UCSD-AML1 (cell line): ENCODE measurements around the gene ADSS1.
A peak's percentile ranks its signal among the peaks of the same experiment; 100 is the strongest.

Source experiments
- DNase-seq: peaks from one replicate; lab custom pipeline; 2025; ENCODE audit not compliant: unreplicated experiment; lab: John Stamatoyannopoulos, UW

ADSS1 gene

DNA sequence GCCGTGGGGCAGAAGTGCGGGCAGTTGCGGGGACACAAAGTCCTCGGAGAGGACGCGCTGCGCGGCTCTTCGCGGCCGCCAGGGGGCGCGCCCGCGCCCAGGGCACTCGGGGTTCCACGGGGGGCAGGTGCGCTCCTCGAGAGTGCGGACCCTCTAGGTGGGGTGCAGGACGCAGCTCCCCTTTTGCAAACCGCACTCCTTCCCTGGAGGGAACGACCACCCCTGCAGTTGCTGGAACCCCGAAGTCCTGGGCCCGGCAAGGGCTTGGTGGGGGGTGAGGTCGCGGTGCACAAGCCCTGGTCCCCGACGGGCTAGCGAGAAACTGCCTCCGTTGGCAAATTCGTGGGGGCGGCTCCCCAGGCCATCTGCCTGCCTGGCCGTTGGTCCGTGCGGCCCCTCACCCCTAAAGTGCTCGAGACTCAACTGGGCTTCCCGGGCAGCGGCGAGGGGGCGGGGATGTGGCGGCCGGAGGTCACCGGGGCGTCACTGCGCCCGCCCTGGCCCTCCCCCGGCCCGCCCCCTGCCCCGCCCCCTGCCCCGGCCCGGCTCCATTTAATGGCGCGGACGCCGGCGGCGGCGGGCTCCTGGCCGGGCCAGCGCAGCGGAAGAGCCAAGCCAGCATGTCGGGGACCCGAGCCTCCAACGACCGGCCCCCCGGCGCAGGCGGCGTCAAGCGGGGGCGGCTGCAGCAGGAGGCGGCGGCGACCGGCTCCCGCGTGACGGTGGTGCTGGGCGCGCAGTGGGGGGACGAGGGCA lies at the start of gene ADSS1:
Gene ADSS1, plus strand, starts transcription at position 579 of the 756 bp plus-strand sequence. Its CDS starts 42 bp downstream, at position 621.
- DNase-seq, result peak; percentile 77

DNA sequence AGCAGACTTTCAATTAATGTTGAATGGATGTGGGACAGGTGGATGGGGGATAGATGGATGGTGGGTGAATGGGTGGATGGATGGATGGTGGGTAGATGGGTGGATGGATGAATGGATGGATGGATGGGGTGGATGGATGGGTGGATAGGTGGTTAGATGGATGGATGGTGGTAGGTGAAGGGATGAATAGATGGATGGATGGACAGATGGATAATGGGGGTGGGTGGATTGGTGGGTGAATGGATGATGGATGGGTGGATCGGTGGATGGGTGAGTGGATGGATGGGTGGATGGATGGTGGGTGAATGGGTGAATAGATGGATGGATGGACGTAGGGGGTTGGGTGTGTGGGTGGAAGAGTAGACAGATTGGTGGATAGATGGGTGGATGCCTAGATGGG lies 48.6 kb upstream of the ADSS1 start:
- DNase-seq, result no peak

DNA sequence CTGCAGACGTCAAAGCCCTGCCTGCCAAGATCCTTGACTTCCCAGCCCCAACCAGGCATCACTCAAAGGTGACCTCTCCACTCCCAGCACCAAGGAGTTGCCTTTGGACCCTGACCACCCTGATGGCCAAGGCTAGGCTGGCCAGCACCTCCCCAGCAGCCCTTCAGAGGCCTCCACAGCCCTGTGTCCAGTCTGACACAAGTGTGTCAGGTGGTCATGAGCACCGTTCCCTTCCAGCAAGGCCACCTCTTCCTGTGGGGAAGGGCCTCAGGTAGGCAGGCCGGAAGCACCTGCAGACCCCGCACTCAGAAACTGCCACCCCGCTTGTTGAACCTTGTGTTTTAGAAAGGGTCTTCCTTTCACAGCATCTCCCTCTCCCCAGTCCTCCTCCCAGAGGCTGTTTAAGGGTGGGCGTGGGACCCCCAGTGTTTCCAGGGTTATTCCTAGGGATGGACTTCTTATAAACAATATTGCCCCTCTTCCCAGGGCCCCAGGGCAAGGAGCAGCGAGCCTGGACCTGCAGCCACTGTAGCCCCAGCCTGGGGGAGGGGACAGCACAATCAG lies 47.8 kb upstream of the ADSS1 start:
- no peak for DNase-seq

DNA sequence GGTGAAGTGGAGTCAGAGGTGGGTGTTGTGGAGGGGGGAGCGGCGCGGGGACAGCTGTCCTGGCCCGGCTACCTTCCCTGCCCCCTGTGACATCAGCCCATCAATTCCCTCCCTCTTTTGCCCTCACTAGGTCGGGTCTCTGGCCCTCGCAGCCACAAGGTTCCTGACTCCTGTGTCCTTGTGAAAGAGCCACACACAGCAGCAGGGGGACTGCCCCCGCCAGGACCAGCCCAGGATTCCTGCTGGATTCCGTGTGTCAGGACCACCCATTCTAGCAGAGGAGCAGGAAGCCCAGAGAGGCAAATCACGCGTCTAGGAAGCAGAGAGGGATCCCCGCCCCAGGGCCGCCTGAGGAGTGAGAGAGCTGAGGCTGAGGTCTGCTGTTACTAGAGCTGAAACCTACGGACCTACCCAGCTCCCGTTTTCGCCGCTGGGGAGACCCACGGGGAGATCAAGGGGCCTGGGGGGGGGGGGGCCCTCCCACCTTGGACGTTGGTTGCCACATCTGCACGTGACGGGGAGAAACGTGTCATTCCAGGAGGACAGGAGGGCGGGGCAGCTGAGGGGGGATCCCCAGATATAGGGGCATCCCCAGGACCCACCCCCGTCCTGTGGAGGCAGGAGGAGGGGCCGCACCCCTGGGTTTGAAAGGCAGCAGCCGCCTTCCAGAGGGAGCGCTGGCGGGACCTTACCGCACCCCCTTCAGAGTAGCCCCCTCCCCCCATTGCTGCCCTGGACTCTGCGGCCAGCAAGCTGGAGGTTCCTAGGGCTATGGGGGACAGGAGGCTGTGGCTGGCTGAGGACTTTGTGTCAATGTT lies 47.1 kb upstream of the ADSS1 start:
- DNase-seq, result no peak

GRCh38 chr14:104677512-104678332 lies 46.3 kb upstream of the ADSS1 start:
- DNase-seq, result peak; percentile 95

- peak; percentile 73 for DNase-seq
These were observed 45.7 kb upstream of the ADSS1 start for GRCh38 chr14:104678346-104678745.

DNA sequence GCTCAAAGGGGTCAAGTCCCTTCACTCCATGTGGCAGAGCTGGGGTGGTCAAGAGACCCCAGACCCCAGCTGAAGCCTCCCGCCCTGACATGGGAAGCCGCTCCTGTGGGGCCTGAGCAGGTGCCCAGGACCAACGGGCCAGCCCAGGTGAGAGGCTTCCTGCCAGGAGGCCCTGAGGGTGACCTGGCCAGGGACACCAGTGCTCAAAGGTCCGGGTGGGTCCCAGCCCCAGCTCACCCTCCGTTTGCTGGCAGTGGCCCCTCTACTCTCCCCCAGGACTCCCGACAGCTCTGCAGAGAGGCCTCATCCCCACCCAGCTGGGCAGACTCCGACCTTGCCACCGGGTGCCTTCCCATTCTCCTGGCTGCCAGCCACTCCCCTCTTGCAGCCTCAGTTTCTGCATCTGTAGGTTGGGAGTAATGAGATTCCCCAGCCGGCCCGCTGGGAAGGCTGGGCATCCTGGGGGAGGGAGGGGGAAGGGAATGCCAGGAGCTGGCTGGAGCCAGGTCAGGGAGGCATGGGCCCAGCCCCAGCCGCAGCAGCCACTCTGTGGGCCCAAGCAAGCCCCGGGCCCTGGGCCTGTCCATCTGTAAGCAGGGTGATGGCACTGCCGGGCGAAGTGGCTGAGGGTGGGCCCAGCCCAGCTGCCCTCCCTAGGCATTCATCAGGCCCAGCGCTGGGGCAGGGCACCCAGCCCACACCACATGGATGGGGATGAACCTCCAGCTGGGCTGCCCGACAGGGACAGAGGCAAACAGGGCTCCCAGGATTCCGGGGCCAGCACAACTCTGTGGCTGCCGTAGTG lies 44.9 kb upstream of the ADSS1 start:
- DNase-seq, result no peak

GRCh38 chr14:104680056-104680805 lies 43.8 kb upstream of the ADSS1 start:
- DNase-seq, result peak; percentile 57

DNA sequence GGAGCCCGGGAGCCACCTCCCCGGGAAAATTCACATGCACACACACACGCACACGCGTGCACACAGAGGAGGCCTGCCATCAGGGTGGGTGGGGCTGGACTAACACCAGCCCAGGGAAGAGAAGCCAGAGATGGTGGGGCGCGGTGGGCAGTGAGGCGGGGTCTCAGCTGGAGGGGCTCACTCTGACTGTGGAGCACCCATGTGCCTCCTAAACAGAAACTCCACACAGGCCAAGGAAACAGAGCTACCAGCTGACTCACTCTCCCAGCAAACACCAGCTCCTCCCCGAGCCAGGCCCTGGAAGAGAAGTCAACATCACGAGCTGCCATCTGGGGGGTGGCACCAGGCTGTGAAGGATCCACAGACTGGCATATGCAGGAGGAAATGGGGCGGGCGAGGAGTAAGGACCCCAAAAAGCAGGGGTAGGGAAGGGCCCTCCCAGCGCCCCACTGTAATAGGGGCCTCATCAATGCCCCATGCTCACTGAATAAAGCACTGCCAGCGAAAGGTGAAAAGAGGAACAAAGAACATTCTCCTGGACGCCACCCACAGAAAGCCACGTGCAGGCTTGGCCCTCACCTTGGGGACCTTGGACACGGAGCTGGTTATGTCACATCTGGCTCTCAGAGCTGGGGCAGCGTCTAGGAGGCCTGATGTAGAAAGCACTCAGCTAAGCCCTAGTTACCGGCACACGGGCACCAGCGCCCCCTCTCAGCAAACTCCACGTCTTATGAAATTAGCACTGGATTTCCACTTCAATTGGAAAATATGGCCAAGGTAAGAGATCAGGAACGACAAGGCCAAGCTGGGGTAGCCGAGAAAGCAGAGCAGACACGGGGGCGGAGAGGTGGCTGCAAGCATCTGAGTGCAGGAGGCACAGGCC lies 43.0 kb upstream of the ADSS1 start:
- peak; percentile 76 for DNase-seq

DNA sequence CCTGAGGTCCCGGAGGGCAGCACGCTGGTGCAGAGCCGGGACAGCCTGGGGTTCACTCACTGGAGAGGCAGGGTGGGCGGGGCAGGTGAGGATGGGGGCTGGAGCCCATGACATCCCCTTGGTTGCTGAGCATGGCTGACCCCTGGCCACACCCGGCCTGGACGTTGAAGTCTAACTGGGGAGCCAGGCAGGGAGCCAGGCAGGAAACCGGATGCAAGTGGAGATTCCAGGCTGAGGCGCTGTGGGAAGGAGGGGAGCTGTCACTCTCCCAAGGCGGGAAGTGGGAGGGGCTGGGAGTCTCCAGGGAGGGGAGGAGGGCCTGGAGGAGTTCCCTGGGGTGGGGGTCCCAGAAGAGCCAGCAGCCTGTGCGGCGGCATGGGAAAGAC lies 42.3 kb upstream of the ADSS1 start:
- peak; percentile 77 for DNase-seq

GRCh38 chr14:104682107-104682593 lies 41.9 kb upstream of the ADSS1 start:
- no peak for DNase-seq

DNA sequence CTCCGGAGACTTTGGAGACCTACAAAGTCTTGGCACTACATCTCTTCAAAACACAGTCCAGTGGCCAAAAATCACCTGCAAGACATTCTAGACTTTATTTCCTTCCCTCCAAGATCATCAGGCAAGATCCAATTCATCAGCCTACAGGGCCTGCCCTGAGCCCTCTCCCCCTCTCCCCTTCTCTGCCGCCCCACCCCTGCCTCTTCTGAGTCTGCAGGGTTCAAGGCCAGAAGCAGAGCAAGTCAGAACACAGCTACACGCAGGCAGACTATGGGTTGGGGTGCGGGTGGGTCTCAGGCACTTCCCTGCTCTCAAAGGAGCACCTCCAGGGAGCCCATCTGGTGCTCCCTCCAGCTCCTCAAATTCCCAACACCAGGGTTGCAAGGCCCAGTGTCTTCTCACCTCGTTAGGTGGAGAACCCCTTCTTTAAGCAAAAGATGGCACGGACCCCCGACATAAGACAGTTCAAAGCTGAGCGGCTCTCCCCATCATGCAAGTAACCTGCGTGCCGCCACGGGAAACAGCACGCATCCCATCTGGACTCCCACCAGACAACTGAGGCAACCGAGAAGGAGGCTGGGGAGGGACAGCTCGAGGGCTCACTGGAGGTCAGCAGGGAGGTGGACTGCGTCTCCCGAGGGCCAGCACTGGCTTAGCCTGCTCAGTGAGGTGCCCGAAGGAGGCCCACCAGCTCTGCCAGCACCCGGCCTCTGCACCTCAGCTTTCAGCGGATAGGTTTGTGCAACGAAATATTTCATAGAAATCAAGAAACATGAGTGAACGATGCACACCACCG lies 40.2 kb upstream of the ADSS1 start:
- DNase-seq, result no peak

- DNase-seq, result no peak
These were observed 39.6 kb upstream of the ADSS1 start for GRCh38 chr14:104684449-104684821.

DNA sequence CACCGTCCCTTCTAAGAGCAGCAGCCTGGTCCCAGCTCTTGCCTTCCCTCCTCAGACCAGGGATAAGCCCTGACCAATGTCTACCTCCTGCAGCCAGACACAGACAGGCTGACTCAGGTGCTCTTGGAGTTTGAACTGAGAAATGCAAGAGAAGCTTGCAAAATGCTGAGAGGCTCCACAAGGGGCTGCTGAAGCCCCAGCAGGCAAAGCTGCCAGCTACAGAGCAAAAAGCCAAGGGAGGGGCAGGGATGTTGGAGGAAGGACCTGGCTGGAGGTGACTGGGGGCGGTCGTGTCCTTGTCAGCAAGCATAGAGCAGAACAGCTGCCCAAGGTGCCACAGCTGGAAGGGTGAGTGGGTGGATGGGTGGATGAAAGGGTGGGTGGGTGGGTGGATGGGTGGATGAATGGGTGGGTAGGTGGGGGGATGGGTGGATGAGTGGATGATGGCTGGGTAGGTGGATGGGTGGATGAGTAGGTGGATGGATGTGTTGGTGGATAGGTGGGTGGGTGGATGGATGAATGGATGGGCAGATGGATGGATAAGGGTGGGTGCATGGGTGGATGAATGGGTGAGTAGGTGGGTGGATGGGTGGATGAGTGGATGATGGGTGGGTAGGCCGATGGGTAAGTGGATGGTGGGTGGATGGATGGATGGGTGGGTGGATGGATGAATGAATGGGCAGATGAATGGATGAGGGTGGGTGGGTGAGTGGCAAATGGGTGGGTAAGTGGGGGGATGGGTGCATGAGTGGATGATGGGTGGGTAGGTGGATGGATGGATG lies 38.6 kb upstream of the ADSS1 start:
- DNase-seq, result no peak

- DNase-seq, result no peak
These were observed 37.9 kb upstream of the ADSS1 start for GRCh38 chr14:104685998-104686610.
